ENCODE results near the gene CAPRIN1. TPM values are rescaled to one million over a fixed set of nuclear protein-coding genes. Genes with fewer than 3 reads are reported as not detected.

Gene CAPRIN1
- total and polyA plus RNA-seq, 2 of the 8 experiments (the other 6 are each of a cell fraction or from before 2014, with no cell fraction given): 221 to 317 TPM

DNA sequence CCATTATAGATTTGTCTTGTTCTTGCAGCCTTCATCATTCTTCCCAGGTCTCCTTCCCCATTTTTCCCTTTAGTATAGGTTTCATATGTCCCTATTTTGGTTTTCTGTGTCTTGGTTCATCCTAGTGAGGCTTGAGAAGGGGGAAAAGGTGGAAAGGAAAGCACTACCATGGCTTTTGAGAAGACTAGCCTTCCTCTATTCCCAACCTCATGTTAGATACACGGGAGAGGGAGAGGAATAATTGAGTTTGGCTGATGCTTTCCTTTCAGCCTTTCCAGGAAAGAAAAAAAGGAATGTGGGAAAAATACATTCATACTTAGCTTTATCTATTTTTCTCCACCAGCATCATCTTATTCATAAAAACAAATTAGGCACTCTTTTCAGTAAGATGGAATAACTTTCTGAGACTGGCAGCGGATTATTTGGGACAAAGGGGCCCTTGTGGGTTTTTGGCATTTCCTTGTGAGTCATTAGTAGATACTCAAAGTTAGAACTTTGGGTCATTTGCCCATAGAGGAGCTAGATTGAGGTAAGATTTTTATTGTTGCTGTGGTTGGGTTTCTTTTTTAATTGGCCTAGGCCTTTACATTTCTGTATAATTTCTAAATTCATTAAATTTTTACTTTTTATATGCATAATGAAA lies 23.8 kb downstream of the CAPRIN1 start (continued):
- TF ChIP-seq, protein P1, sequence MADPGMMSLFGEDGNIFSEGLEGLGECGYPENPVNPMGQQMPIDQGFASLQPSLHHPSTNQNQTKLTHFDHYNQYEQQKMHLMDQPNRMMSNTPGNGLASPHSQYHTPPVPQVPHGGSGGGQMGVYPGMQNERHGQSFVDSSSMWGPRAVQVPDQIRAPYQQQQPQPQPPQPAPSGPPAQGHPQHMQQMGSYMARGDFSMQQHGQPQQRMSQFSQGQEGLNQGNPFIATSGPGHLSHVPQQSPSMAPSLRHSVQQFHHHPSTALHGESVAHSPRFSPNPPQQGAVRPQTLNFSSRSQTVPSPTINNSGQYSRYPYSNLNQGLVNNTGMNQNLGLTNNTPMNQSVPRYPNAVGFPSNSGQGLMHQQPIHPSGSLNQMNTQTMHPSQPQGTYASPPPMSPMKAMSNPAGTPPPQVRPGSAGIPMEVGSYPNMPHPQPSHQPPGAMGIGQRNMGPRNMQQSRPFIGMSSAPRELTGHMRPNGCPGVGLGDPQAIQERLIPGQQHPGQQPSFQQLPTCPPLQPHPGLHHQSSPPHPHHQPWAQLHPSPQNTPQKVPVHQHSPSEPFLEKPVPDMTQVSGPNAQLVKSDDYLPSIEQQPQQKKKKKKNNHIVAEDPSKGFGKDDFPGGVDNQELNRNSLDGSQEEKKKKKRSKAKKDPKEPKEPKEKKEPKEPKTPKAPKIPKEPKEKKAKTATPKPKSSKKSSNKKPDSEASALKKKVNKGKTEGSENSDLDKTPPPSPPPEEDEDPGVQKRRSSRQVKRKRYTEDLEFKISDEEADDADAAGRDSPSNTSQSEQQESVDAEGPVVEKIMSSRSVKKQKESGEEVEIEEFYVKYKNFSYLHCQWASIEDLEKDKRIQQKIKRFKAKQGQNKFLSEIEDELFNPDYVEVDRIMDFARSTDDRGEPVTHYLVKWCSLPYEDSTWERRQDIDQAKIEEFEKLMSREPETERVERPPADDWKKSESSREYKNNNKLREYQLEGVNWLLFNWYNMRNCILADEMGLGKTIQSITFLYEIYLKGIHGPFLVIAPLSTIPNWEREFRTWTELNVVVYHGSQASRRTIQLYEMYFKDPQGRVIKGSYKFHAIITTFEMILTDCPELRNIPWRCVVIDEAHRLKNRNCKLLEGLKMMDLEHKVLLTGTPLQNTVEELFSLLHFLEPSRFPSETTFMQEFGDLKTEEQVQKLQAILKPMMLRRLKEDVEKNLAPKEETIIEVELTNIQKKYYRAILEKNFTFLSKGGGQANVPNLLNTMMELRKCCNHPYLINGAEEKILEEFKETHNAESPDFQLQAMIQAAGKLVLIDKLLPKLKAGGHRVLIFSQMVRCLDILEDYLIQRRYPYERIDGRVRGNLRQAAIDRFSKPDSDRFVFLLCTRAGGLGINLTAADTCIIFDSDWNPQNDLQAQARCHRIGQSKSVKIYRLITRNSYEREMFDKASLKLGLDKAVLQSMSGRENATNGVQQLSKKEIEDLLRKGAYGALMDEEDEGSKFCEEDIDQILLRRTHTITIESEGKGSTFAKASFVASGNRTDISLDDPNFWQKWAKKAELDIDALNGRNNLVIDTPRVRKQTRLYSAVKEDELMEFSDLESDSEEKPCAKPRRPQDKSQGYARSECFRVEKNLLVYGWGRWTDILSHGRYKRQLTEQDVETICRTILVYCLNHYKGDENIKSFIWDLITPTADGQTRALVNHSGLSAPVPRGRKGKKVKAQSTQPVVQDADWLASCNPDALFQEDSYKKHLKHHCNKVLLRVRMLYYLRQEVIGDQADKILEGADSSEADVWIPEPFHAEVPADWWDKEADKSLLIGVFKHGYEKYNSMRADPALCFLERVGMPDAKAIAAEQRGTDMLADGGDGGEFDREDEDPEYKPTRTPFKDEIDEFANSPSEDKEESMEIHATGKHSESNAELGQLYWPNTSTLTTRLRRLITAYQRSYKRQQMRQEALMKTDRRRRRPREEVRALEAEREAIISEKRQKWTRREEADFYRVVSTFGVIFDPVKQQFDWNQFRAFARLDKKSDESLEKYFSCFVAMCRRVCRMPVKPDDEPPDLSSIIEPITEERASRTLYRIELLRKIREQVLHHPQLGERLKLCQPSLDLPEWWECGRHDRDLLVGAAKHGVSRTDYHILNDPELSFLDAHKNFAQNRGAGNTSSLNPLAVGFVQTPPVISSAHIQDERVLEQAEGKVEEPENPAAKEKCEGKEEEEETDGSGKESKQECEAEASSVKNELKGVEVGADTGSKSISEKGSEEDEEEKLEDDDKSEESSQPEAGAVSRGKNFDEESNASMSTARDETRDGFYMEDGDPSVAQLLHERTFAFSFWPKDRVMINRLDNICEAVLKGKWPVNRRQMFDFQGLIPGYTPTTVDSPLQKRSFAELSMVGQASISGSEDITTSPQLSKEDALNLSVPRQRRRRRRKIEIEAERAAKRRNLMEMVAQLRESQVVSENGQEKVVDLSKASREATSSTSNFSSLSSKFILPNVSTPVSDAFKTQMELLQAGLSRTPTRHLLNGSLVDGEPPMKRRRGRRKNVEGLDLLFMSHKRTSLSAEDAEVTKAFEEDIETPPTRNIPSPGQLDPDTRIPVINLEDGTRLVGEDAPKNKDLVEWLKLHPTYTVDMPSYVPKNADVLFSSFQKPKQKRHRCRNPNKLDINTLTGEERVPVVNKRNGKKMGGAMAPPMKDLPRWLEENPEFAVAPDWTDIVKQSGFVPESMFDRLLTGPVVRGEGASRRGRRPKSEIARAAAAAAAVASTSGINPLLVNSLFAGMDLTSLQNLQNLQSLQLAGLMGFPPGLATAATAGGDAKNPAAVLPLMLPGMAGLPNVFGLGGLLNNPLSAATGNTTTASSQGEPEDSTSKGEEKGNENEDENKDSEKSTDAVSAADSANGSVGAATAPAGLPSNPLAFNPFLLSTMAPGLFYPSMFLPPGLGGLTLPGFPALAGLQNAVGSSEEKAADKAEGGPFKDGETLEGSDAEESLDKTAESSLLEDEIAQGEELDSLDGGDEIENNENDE (IDR thresholded peaks at IDR 0.05; ENCODE audit: insufficient replicate concordance, low read length): no peak
- no peak for TF ChIP-seq SP4 (IDR thresholded peaks at IDR 0.05; ENCODE audit: low read length)
- no peak for TF ChIP-seq POLR2A (IDR thresholded peaks at IDR 0.05; ENCODE audit: control extremely low read depth in 1 of 2, low read depth in 2 of 2, low read length in 2 of 2)
